ENCODE results near the gene GORASP1.

GORASP1 gene

DNA sequence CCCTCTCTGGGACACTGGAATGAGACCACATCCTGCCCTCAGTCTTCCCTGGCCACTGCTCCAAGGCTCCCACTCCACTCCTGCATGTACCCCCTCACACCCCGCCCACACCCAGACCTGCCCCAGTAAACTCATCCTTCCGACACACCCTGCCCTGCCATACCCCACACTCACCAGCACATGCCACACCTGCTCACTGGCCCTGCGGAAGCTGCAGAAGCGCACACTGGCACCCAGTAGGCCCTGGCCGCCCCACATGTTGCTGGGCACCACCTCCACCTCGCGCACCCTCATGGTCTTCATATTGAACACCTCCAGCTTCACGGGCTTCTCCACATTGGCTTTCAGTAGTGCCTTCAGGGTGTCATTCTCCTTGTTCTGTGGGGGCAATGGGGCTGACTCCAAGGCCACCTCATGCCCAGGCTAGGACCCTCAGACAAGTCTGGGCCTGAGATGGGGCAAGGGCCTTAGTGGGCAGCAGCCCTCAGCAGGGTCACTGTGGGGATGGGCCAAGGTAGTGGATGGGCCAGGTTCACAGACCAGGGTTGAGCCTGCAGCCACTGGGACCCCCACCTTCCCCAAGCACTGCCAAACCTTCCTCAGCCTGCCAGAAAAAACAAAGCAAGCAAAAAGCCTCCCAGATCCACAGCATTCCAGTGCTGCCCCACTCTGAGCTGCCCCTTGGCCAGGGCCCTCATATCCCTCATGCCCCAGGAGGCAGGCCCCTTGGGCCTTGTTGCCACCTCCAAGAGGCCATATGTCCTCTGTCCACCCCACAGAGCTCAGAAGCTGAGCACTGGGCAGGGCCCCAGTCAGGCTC lies 4.7 kb downstream of the GORASP1 start:
- peak; percentile 17 for DNase-seq (ENCODE audit: low read depth, low spot score)

DNA sequence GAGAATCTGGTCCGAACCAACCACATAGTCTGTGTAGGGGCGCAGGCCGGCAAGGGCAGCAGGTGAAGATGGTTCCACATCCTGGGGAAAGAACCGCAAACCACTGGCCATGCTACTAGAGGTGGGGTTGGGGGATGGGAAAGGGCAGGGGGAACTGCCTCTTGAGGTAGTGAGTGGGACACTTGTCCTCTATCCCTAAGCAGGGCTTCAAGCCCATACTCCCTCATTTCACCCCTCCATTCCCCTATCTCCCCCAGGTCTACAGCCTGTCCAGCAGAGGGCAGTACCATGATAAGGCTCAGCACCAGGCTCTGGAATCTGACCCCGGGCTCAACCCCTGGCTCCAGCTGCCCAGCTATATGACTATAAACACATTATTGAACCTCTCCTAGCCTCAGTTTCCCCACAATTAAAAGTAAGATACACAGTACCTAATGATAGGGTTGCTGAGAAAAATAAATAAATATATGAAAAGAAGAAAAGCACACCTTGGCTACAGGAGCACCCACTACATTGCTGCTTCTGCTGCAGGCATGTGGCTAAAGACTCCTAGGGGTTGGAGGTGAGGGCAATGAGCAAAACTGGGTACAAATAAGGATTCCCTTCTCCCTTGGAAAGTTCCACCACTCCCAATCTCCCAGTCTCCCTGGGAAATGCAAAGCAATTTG lies 6.3 kb downstream of the GORASP1 start:
- peak; percentile 46 for DNase-seq (ENCODE audit: low read depth, low spot score)

DNA sequence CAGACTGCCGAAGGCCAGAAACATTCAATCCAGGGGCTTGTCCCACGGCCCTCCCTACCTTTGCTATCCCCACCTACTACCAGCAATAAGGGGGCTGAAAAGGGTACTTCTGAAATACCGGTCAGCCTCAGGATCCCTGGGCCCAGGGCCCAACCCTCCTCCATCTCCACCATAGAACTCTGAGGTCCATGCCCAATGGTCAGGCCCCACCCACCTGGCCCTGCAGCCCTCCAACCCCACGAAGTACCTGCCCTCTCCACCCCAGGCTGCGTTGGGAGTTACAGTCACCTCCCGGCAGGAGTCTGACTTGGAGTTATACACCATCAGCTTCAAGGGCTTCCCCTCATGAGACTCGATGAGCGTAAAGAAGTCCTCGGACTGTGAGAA lies 6.9 kb downstream of the GORASP1 start:
- no peak for DNase-seq (ENCODE audit: low read depth, low spot score)

DNA sequence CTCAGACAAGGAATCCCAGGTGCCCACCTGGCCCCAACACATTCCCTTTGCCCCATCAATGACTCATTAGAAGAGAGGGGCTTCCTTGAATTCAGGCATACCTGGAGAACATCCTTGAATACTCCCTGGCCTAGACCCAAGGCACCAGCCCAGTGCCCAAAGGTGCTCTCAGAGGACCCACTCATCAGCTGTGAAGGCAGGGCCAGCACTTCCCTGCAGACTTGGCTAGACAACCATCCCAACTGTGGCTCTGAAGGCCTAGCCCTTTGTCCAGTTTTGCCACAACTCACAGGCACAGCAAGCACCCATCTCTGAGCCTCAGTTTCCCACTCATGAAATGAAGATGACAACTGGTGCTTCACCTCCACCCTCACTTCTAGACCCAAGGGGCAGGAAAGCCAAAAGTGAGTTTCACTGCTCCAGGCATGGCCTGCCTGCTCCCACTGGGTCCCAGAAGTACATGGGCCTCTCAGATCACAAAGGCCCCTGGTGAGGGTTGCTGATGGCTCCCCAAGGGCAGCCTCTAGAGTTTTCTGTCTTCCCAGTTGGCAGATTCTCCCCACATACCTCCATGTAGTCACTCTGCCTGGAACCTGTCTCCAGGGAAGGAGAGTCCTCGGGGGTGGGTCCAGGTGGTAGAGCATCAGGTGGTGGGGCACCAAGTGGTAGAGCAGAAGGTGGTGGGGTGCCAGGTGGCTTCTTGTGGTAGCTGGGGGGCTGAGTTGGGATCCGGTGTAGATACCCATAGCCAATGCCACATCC lies 7.5 kb downstream of the GORASP1 start:
- no peak for DNase-seq (ENCODE audit: low read depth, low spot score)

DNA sequence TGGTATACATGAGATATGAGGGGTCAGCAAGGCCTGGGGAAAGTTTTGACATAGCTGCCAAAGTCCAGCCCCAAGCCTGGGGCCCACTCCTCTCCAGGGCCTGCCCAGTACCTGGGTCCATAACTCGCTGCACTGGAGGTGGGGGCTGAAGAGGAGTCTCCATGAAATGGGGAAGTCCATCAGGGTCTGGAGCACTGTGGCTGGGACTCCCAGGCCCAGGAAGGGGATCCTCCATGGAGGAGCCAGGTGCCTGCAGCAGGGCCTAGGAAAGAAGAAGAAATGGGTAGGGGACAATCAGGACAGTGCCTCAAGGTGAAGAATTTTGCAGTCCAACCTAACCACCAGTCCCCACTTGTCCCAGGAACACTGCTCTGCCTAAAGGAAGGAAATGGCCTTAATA lies 8.2 kb downstream of the GORASP1 start:
- no peak for DNase-seq (ENCODE audit: low read depth, low spot score)

DNA sequence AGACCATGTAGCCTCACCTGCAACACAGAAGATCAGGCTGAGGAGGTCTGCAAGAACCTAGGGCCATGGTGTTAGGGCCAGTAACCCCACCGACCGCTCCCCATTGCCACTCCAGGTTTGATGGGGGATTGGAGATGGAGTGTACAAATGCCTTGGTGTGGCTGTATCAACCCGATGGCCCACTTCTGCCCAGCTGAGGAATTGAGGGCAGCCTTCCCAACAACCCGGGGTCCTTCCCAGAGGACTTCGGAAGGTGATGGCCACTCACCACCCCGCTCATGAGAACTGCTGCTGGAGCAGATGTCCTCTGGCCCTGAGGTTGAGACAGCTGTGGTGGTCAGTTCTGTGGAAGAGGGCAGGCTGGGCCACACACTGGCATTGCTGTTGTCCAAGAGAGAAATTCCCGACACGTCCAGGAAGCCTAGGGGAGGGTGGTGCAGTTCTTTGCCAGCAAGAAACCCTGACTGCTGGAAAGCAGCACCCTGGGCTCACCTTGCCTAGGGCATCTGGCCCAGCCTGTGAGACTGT lies 8.9 kb downstream of the GORASP1 start:
- no peak for DNase-seq (ENCODE audit: low read depth, low spot score)

DNA sequence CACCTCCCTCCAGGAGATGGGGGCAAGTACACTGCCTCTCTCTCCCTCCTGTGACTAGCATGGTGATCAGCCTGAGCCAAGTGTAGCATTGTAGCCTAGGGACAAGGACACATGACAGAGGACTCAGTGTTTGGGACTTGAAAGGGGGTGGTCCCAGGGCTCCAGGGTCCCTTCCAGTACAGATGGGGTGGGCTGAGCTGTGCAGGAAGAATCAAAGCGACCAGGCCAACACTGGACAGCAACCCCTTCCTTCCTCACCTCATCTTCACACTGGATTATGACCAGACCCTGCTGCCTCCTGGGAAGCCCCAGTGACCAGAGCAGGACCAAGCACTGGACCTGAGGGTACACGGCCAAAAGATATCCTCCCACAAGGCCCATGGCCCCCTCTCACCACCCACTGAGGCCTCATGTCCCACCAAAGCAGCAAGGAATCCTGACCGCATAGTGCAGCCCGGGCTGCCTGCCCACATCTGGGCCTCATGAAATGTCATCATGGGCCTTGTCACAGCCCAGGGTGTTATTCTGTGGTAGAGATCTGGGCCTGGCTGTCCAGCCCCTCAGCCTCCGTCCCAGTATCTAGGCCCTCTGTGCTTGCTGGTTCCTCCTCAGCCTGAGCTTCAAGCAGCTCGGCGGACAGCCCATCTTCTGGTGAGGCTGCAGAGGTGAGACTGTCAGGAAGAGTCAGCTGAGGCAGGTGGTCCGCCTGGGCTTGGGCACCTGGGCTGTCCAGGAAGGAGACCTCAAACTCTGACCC lies 9.5 kb downstream of the GORASP1 start:
- no peak for DNase-seq (ENCODE audit: low read depth, low spot score)

DNA sequence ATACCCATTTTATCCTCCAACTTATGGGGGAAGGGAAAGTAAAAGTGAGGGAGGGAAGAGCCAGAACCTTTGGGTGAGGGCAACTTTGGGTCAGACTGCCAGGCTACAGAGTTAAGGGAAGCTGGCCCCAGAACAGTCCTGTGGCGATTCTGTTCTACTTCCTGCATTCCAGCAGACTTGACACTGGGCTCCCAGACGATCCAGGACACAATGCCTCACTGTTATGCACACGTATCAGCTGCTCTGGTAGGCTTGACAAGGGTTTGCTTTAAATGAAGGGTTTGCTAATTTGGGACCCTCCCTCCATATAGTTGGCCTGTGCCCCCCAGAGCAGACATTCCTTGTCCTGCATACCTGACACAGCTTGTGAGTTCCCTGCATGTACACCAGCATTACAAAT lies 10.7 kb downstream of the GORASP1 start:
- DNase-seq (ENCODE audit: low read depth, low spot score): peak; percentile 58

DNA sequence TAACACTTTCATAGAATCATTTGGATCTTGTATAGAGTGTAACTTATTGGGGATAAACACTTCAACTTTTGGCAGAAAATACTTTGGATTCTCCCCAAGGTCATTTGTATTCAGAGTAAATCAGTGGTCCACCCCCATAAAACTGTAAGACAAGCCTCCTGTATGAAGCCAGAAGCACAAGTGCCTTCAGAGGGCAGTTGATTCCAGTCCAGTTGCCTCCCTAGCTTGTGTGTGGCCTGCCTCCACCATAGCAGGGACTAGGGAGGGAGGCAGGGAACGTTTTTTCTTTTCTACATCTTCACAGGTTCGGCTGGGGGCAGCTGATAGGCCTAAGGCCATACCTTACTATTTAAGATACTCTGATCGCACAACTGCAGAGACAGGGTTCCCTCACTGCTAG lies 11.6 kb downstream of the GORASP1 start:
- no peak for DNase-seq (ENCODE audit: low read depth, low spot score)

DNA sequence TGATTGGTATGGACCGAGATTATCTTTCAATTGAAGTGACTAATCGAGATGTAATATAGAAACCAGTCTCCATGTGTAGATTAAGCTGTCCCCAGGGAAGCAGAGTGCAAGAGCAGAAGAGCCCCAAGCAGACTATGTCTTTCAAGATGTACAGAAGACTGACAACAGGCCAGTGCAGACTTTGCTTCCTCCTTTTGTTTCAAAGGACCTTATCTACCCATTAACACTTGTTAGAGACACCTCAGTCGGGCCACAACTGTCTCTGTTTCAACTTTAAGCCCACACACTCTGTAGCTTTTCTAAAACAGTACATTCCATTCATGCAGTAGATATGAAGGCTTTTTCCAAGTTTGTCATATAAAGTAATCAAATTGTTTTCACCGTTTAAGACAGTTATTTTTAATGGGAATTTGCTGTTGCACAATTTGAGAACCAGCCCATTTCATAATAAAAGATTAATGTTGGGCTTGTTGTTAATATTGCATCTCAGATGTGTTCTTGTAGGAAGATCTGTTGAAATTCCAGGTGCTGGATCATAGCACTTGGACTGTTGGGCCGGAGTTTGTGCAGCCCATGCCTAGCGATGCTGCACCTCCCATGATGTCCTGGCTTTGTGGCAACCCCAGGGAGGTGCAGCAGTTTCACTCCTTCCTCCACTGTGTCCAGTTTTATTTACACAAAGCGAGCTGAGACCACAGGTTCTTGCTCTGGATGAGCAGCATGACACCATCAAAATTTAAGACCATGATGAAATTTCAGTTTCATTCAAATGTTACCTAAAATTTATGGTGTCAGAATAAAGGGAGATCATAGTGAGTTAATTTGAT lies 12.4 kb downstream of the GORASP1 start:
- DNase-seq (ENCODE audit: low read depth, low spot score): no peak

DNA sequence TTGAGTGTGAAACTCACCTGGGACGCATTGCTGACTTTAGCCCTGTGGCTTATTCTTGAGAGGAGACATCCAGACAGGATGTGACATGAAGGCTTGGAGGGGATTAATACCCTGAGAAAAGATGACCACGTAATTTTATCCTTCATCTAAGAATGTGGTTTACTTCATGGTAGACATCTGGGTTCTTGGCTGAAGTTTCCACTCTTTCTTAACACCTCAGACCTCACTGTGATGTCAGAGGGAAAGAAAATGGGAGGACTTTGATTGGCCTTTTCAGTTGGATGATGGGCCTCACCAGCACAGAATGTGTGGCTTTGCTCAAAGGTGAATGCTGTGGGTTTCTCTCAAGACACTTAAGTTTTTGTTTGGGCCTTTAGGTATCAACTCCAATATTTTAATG lies 16.5 kb downstream of the GORASP1 start:
- no peak for DNase-seq (ENCODE audit: low read depth, low spot score)

DNA sequence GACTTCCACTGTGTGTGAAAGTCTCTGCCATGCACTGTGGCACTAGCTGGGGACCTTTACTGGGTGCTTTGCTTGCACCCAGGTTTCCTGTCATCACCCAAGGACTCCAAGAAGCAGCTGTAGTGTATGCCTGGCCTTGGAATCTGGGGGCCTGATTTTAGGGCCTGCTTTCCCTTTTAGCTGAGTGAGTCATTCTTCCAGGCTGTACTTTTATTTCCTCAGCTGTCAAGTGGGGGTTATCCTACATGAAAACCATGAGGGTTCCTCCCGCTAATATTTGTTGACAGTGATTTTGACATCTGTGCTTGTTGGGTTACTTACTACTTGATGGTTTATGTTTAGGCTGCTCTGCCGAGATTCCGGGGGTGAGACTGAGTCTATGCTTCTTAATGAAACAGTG lies 18.5 kb downstream of the GORASP1 start:
- no peak for DNase-seq (ENCODE audit: low read depth, low spot score)

DNA sequence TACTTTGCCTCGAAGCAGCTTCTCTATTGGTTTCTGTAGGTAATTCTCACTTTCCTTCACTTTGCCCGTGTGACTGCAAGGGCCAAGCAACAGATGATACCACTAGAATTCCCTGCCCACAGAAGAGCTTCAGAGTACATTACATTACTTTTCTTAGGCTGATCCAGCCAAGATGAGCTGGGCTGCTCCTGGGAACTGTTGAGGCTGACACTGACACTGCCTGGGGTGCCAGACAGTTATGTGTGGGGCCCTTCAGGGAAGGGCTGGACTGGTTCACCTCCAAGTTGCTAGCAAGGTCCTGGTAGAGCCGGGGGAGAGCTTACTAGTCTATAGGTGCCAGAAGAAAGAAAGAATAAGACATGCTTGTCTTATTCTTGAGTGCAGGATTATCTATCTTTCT lies 19.0 kb downstream of the GORASP1 start:
- DNase-seq (ENCODE audit: low read depth, low spot score): no peak

DNA sequence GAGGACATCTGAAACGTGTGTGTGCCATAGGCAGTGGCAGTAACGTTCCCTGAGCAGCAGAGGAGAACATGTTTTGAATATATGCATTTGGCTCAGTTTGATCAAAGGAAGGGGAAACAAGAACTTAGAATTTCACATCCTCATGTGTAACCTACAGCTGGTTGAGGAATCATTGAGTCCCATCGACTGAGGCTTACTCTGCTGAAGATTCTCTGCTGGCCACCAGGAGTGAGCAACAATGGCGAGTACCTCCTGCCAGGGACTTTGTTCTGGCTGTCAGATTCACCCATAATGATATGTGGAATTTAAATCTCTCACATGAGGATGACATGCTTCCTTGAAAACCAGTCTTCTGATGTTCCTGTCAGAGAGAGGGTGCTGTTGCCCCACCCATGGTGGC lies 21.3 kb downstream of the GORASP1 start:
- DNase-seq (ENCODE audit: low read depth, low spot score): no peak

DNA sequence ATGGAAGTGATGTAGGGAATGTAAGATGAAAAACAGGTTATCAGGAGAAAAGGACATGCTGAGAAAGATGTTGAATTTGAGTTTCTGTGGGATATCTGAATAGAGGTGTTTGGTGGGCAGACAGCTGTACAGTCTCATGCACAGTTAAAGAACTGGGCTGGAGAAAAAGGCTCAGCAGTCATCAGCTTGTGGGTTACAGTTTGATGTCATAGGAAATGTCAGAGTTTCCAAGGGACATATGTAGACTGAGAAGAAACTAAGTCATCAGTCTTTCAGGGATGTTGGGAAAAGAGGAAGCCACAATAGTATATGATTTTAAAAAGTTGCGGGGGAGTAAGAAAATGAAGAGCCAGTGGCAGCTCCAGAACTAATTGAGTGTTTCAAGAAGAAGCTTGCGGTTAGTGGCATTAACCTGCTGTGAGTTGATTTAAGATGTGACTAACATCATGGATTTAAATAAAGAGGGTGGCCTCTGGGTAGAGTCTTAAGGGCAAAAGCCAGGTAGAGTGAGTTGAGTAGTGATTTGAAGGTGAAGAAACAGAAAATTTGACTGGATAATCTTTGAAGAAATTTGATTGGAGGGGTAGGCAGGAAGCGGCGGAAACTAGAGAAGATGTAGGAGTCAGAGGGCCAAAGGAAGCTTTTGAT lies 24.6 kb downstream of the GORASP1 start:
- no peak for DNase-seq (ENCODE audit: low read depth, low spot score)

DNA sequence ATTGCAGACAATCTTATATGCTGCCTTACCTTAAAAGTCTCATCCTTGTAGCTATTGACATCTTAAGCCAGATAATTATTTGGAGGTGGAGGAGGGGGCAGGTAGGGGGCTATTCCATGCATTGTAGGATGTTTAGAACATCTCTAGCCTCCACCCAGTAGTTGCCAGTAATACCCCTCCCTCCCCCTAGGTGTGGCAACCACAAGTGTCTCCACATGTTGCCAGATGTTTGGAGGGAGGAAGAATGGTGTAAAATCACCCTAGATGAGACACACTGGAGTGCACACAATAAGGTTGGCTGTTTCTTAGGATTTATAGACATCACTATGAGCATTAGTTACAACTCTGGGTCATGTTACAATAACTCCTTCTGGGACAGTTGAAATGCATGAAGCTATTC lies 27.4 kb downstream of the GORASP1 start:
- DNase-seq (ENCODE audit: low read depth, low spot score): no peak

DNA sequence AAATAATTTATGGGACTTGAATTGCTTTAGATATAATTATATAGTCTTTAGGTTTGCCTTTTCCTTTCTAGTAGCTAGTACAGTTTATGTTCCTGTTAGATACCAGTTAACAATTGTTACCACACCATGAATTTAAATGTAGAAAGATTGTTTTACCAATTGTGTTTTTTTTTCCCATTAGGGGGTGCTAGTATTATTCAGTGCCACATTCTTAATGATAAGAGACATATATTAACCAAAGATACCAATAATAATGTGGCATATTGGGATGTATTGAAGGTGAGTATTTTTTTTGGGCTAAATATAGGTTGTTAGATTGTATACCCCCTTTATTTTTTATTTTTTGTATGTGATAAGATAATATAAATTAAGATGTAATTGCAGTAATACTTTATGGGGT lies 27.9 kb downstream of the GORASP1 start:
- DNase-seq (ENCODE audit: low read depth, low spot score): no peak

DNA sequence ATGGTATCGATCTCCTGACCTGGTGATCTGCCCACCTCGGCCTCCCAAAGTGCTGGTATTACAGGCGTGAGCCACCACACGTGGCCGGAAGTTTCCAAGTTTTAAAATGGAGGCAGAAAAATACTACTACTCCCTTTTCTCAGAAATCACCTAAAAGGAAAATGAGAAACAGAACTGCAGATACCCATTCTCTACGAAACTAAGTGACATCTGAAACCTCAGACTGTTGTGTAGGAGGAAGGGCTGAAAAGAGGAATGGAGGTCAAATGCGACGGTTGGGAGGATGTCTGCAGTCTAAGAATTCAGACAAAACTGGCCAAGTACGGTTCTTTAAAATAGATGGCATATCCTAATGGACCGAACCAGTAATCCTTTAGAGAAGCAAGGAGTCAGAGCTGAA lies 31.5 kb downstream of the GORASP1 start:
- DNase-seq (ENCODE audit: low read depth, low spot score): no peak

DNA sequence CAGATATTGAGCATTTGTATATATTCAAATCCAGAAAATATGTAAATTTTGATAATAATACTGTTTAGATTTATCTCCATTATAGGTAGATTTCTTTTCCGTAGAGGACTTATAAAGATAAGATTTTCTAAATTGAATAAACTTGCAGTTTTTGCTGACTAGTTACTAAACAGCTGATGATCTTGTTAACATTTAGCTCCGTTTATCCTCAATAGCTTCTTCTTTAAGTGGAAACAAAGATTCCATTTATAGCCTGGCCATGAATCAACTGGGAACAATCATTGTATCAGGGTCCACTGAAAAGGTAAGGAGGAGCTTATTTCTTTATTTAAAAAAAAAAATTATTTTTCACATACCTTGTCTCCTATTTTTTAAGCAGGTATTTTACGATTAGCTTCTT lies 38.9 kb downstream of the GORASP1 start:
- DNase-seq (ENCODE audit: low read depth, low spot score): no peak

DNA sequence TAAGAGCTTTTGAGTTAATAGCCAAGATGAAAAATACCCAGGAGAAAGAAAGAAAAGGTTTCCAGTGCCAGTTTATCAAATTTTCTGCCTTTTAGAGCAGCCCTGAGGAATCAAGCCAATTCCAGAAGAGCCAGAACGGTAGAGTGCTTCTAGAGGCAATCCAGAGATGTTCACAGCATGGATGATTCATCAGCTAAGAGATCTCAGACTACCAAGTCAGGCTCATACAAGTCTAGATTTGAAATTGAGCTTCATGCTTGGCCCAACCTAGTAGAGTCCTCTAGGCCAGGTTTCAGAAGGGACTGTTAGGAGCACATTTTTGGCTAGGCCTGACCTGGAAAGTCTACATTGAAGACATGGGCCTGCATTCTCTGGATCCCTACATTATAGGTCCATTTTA lies 40.1 kb downstream of the GORASP1 start:
- peak; percentile 3 for DNase-seq (ENCODE audit: low read depth, low spot score)

Measured in astrocyte of the hippocampus (primary cell).